Activated T-cell treated with anti-CD3 and anti-CD28 coated beads for 1 hour (primary cell): ENCODE results near the gene UBE2E2.

Source experiments
- DNase-seq: peaks from one replicate; pipeline ENCODE4 v3.0.0-alpha.2; 2020; ENCODE audit warnings: low read depth

UBE2E2 gene

DNA sequence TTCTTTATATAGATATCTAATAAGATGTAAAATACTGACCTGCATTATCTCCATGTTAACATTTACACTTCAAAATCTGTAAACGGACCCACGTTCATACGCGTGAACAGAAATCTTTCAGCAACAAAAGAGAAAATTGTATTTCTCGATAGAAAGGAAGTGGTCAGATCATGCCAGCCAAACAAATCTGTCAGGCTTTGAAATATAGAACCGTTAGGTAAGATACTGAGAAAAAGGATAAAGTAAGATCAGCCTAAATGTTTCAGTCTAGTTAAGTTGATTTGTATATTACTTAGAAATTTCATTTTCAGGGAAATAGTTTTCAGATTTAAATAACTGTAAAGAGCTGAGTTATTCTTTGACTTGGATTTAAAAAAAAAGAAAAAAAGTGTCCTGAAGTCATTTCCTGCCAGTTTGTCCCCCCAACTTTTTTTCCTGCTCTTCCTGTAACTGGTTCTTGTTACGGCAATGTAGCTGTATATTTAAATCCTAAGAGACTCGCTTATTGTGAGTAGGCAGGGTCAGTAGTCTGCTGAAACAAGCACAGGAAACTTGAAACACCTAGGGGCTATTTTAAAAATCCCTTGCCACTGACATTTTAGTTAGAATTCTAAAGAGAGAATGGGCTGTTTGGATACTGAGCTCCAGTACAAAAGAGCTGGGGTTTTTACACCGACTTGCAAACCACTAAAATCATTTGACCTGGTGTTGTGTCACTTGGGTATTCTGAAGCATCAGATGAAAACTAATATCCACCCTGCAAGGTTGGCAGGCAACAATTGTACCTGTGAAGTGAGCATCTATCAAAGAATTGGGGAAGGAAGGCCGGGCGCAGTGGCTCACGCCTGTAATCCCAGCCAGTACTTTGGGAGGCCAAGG is 237.5 kb downstream of the UBE2E2 start:
- DNase-seq: no peak

DNA sequence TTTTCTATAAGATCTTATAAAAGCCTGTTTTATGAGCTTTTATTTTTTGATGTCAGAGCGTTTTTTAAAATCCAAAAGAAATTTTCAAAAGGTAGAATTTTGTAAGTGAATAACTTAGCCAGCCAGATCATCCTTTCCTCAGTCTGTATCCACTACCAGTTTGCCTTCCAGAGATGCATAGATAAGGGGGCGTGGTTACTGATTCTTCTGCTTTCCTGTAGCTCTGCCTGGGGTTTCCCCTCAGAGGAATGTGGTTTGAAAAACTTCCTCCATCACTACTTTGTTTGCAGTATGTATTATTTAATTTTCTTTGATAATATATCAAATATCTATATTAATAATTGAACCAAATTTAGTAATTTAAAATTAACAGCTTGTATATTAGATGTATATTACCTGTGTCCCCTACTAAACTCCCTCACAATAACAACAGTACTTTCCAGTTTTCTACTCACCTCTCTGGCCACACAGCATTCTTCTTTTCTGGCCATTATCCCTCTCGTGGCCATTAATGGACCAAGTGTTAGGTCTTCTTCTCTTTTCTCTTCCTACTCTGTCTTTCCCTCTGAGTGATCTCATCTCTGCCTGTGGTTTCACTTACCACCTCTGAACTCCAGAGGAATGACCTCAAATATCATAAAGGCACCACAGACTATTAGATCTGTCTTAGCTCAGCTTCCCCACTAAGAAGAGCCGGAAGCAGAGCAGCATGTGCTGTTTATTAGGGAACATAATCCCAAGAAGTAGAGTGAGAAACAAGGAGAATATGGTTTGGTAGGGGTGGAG is 239.7 kb downstream of the UBE2E2 start:
- no peak for DNase-seq

DNA sequence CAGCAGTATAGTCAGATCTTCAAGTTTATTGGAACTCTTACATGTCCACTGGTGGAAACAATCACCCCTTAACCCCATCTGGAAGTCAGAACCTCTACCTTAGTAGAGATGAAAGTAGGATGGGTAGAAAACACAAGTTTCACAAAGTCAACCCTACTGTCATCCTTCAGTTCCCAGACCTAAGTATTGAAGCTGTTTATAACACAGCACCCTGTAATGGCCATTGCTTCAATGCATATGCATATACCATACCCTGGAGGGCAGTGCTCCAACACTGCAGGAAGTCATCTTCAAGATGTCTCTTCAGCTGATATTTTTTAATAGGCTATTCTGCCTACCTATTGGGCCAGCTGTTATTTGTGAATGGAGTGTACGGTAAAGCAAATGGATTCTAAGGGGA is 241.3 kb downstream of the UBE2E2 start:
- no peak for DNase-seq

DNA sequence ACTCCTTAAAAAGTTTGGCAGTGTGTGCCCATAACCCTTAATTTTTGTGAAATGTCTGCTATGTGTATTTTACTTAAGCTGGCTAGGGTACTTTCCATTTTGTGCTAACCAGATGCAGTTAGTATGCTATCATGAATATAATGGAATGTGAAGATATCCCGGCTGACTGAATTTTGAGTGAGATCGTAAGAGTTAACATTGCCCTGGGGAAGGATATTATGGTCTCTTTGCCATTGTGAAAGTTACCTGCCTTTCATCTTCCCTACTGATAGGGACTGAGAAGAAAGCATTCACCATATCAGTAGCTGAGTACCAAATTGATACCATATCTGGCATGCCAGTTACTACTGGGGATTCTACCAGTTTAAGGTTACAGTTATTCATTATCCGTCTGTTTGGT is 243.2 kb downstream of the UBE2E2 start:
- DNase-seq: no peak

DNA sequence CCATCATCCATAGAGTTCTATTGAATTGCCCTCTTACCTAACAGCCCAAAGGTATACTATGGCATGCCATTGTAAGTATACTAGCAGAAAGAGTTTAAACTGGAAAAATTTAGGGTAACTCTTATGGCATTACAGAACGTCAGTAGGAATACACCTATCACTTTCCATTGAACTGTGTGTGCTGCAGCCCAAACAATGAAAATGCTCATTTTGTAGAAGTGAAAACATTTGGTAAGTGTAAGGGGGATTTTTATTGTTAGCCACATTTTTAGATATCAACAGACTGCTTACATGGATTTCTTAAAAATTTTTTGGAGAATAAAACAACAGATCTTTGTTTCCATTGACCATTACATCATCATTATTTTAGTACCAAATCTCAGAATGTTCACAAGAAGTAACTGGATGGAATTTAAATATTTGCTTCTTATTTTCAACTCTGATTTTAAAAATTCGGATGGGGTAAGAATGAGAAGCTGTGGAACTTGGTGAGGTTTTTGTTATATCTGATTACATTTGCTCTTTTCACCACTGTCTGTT is 245.9 kb downstream of the UBE2E2 start:
- no peak for DNase-seq

DNA sequence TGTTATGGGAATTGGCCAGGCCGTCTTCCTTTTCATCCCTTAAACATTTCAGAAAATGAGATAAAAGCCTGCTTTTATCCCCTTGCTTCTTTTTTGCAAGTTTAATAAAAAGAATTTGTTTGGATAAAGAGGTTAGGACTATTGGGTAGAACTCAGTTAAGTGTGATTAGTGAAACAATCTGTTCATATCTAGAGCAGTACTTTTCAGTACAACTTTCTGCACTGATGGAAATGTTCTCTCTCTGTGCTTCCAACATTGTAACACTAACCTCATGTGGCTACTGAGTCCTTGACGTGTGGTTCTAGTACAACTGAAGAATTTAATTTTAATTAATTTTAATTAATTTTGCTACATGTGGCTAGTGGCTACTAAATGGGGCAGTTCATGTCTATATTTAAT is 246.9 kb downstream of the UBE2E2 start:
- no peak for DNase-seq

DNA sequence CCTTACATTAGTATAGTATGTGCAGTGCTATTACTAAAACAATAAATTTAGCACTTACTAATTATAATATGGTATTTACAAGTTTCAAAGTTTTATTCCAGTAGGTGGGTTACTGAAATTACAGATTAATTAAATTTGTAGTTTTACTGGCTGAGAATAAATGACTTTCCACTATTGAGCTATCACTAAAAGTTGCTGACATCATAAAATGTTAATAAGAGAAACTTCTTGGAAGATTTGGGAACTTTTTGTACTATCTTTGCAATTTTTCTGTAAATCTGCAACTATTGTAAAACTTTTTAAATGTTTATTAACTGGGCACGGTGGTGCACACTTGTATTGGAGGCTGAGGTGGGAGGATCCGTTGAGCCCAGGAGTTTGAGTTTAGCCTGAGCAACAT is 247.7 kb downstream of the UBE2E2 start:
- no peak for DNase-seq

DNA sequence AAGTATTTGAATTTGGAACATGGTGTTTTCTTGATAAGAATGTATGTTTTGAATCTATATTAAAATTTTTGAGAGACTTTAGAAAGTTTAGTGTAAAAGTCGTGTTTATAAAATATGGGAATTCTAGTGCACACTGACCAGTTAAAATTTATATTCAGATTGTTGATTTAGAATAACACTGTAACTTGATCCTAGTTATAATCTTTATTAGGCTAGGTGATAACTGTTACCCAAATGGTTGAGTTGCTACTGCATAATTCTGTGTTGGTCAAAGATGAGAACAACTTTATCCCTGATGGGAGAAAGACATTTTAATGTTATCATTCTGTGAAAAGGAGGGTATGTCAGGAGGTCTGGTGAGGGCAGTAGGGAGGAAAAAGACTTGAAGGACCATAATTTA is 249.3 kb downstream of the UBE2E2 start:
- no peak for DNase-seq

DNA sequence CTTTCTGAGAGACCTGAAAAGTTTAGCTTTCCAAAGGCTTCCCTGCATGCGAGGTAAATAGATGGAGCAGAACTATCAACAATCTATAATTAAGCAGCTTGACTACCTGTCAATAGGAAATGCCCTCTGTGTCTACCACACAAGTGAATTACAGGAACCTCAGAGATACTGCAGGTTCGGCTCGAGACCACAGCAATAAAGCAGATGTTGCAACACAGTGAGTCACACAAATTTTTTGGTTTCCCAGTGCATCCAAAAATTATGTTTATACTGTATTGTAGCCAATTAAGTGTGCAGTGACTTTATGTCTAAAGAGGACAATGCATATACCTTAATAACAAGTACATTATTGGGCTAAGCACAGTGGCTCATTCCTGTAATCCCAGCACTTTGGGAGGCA is 252.0 kb downstream of the UBE2E2 start:
- no peak for DNase-seq

DNA sequence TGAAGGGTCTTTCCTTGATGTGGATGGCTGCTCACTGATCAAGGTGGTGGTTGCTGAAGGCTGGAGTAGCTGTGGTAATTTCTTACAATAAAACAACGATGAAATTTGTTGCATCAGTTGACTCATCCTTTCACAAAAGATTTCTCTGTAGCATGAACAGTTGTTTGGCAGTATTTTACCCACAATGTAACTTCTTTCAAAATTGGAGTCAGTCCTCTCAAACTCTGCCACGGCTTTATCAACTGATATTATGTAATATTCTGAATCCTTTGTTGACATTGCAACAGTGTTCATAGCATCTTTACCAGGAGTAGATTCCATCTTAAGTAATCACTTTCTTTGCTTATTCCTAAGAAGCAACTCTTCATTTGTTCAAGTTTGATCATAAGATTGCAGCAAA is 252.6 kb downstream of the UBE2E2 start:
- no peak for DNase-seq

DNA sequence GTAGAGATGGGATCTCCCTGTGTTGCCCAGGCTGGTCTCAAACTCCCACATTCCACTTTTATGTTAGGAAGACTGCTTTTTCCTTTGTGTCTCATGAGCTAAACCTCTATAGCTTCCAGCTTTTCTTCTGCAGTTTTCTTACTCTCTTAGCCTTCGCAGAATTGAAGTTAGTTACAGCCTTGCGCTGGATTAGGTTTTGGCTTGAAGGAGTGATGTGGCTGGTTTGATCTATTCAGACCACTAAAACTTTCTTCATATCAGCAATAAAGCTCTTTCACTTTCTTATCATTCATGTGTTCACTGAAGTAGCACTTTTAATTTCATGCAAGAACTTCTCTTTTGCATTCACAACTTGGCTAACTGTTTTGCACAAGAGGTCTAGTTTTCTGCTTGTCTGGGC is 254.6 kb downstream of the UBE2E2 start:
- no peak for DNase-seq

DNA sequence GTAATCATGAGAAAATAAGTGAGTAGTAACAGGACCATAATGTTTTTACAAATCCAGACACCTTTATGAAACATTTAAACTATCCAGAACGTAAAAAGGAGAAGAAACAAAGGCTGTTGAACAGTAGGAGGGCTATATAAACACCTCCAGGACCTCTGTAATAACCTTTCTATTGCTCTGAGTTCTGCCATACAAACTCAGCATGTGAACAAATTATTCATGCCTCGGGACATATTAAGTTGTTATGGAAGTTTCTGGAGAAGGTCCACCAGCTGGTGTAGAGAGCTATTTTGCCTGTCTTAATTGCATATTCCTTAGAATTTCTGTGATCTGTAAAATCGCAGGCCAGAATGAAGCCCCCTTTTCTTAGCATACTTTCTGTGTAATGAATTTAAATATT is 256.3 kb downstream of the UBE2E2 start:
- no peak for DNase-seq

DNA sequence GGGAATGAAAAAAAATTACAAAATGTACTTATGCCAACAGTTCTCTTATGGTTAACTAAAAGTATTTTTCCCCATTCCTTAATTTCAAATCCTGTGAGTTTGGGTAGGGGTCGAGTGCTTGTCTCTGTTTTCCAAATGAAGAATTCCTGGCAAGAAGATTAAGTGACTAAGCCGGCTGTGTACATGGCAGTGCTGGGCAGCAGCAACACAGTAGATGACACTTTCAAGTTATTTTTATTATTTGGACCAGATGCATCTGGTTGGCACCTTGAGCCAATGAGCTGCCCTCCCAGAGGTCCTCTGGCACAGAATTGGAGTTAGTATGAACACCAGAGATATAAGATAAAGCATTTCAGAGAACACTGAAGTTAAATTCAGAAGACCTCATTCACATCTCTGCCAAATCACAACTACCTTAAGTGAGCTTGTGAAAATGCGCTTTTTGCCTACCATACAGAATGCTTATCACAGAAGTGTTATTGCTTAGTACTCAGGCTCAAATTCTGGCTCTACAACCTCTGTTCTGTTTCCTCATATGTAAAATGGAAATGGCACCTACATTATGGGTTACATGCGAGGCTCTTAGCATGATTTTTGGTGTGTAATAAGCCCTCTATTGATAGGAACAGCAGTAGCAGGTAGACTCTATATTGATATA is 256.9 kb downstream of the UBE2E2 start:
- DNase-seq: no peak

DNA sequence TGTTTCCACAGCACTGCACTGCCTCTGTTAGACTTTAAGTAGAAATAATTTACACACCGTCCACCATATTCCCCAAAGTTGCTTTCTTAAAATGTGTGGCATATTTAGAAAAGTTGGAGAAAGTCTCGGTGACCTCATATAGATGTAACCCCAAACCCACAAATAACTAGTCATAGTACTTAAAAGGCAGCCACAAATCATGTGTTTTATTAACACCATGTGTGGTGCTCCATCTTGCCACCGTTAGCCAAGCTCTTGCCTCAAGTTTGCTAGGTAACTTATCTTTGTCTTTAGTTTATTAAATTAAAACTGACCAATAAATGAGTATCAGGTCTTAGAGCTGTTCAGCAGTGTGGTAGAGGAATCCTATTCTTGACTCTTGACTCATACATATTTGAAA is 257.9 kb downstream of the UBE2E2 start:
- no peak for DNase-seq

DNA sequence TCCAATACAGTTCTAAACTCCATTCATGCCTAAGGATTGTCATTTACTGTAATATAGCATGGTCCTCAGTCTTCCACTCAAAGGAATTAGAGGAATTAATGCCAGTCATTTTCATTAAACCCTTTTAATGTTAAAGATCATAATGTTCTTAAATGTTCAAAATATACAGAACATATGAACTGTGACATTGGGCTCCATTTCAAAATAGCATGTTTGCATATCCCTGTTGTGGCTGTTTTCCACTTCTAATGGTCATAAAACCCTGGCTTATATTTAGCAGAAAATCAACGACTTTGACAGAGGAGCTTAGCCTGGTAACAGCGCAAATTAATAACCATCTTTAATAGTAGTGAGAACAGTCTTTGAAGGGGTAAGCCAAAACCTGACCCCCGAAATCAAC is 260.7 kb downstream of the UBE2E2 start:
- no peak for DNase-seq

DNA sequence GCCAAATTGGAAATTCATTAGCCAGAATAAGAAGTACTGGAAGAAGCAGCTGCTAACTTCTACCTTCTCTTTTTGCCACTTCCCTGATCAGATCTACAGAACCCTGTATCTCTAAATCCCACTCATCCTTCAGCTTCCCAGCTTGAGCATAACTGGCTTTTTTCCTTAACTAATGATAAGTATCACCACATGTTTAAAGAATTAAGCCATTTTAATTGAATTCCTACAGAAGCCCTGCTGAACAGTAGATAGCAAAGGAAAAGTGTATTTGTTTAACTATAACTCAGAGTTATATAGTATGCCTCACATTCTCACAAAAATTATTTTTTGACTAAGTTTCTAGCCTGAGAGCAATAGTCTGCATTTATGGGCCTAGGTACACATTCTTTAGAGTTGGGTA is 262.4 kb downstream of the UBE2E2 start:
- no peak for DNase-seq

DNA sequence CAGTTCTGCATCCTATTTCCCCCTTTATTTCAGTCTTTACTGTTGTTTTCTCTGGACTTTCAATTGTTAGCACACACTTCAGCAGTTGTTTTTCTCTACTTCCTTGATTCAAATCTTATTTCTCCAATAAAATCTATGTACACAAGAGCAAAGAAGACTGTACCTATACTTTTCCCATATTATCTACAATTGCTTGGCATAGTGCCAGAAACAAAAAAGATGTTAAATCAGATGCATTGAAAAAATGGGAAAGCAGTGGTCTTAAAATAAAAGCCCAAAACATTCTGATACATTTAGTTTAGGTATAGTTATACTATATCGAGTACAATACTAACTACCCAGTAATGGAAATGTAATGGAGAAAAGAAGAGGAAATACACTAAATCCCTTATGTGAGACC is 265.1 kb downstream of the UBE2E2 start:
- DNase-seq: no peak

DNA sequence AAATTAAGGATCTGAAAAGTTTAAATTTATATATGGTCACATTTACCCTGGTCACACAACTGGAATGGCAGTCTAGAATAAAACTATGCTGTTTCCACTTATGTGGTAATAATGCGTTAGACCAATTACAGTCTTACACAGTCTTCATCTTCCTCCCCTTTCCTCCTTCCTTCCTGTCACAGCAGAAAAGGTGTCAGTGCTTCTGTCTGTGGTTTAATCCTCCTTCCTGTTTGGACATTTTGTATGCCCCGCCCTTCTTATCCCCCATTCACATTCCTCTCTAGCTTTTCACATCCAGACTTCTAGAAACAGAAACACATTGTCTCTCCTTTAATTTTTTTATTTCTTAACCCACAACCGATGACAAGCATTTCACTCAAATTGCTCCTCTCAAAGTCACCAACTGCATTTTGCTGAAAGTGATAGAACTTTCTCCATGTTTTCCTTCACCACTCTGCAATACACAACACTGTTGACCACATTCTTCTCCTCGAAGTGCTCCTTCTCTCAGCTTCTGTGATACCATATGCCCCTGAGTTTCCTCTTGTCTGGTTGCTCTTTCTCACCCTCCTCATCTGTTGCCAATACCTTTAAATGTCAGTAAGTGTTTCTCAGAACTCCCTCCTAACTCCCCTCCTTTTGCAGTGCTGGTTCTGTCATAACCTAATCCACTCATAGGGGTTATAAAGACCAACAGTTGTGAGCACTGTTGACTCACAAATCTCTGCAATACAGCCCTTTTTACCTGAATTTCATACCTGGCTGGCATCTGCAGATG is 271.6 kb downstream of the UBE2E2 start:
- DNase-seq: no peak

DNA sequence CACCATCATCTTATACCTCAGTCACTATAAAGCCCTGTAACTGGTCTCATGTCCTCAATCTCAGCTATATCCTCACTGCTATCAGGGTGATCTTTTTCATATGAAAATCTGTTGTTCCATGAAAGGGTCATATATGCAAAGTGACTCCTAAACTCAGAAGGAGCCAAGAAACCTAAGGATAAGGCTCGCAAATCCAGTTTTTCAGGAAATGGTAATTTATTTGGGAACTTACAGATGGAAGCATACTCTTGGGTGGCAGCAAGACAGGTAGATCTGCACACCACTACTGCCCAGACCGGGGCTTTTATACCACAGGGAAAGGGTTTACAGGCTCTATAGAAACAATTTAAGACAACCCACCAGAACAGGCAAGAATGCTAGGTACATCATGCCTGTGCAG is 272.3 kb downstream of the UBE2E2 start:
- DNase-seq: no peak

DNA sequence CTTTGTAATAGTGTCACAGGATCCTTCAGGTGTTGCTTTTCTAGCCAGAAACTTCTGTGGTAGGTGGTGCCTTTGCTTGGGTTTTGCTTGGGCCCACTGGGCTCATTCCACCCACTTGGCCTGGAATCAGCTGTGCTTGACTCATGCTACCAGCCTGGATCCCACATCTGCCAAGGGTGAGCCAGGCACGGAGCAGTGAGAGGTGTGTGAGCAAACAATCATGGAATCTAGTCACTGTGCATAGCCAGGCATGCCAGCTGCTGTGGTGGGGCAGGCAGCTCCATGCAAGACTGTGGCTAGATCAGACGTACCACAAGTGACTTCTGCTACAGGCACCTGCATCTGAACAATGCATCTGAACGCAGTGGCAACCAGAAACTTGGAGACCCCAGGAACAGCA is 275.9 kb downstream of the UBE2E2 start:
- no peak for DNase-seq

DNA sequence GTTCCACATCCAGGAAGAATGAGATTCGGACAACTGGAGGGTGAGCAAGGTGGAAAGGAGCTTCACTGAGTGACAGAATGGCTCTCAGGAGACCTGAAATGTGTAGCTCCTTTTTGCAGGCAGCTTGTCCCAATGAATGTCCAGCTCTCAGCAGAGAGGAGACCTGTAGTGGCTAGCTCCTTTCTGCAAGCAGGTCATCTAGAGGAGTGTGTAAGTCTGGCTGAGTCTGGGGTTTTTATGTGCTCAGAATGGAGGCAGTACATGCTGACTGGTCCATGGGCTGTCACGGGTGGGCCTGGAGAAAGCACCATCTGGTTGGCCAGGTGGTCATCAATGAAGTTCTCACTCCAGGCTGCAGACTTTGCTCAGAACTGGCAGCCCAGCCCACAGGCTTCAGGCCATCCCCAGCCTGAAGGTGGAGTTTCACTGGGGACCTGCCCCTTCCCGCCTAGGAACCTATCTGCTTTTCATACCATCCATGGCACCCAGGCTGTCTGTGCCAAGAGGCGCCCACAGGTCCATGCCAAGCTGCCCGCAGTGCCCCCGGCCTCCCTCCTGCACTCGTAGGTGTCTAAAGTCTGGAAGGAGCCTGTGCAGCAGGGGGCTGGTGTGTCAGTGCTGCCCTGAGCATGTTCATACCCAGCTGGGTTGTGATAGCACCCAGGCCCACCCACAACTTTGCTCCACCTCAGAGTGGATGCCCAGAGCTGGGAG is 276.6 kb downstream of the UBE2E2 start:
- DNase-seq: no peak
